Esophagus mucosa (tissue), 1 donor: ENCODE results near the gene SBK1. TPM values are rescaled to one million over a fixed set of nuclear protein-coding genes. Genes with fewer than 3 reads are reported as not detected.
"Not testable (repeated sequence)": the region's sequence is repeated elsewhere in the genome, so short reads cannot be mapped to it uniquely, and the experiment has no call there.

ENCODE experiments used
- ATAC-seq: fragments of 200-7000 bp; cut with Tn5 transposase; one replicate; pipeline ENCODE4 v1.9.1; 2020
- total RNA-seq: library from RNA; stranded (reverse); gene quantifications from one replicate; pipeline ENCODE4 v1.2.4, GENCODE V29; 2023
- donor health status: DM: yes; HTN: yes; CAD: no.

Gene SBK1
- 0.52 TPM for total RNA-seq

- peak; percentile 92 for ATAC-seq
These were observed at the start of gene SBK1 for GRCh38 chr16:28291651-28292626. TSS of gene SBK1 (plus strand) at chr16:28292525. CDS start at chr16:28317392, 24,867 bp downstream.

- ATAC-seq, result not testable (repeated sequence)
These were observed 42.8 kb upstream of the SBK1 start for GRCh38 chr16:28249483-28249882.

- ATAC-seq, result no peak
These were observed 41.3 kb upstream of the SBK1 start for GRCh38 chr16:28250999-28251398.

- ATAC-seq, result no peak
These were observed 38.2 kb upstream of the SBK1 start for GRCh38 chr16:28254158-28254557.

- ATAC-seq, result no peak
These were observed 36.5 kb upstream of the SBK1 start for GRCh38 chr16:28255838-28256237.

GRCh38 chr16:28257256-28257655 is 35.1 kb upstream of the SBK1 start:
- no peak for ATAC-seq

GRCh38 chr16:28258567-28258966 is 33.8 kb upstream of the SBK1 start:
- ATAC-seq, result no peak

- no peak for ATAC-seq
These were observed 33.1 kb upstream of the SBK1 start for GRCh38 chr16:28259091-28259780.

GRCh38 chr16:28259781-28260150 is 32.6 kb upstream of the SBK1 start:
- no peak for ATAC-seq

GRCh38 chr16:28260193-28260592 is 32.1 kb upstream of the SBK1 start:
- ATAC-seq, result no peak

GRCh38 chr16:28261942-28262341 is 30.4 kb upstream of the SBK1 start:
- ATAC-seq, result no peak

- ATAC-seq, result no peak
These were observed 29.0 kb upstream of the SBK1 start for GRCh38 chr16:28263305-28263704.

GRCh38 chr16:28264656-28265055 is 27.7 kb upstream of the SBK1 start:
- ATAC-seq, result peak; percentile 11

- ATAC-seq, result no peak
These were observed 26.5 kb upstream of the SBK1 start for GRCh38 chr16:28265822-28266221.

- ATAC-seq, result no peak
These were observed 25.0 kb upstream of the SBK1 start for GRCh38 chr16:28267356-28267755.

GRCh38 chr16:28273511-28273910 is 18.8 kb upstream of the SBK1 start:
- ATAC-seq, result no peak

- ATAC-seq, result no peak
These were observed 17.6 kb upstream of the SBK1 start for GRCh38 chr16:28274676-28275075.

GRCh38 chr16:28276301-28276700 is 16.0 kb upstream of the SBK1 start:
- no peak for ATAC-seq

GRCh38 chr16:28277537-28278388 is 14.6 kb upstream of the SBK1 start:
- ATAC-seq, result peak; percentile 91

- no peak for ATAC-seq
These were observed 13.3 kb upstream of the SBK1 start for GRCh38 chr16:28279006-28279405.

GRCh38 chr16:28280881-28281836 is 11.2 kb upstream of the SBK1 start:
- ATAC-seq, result no peak

GRCh38 chr16:28282045-28282444 is 10.3 kb upstream of the SBK1 start:
- no peak for ATAC-seq
